Activated CD4-positive, alpha-beta T cell treated with anti-CD3 and anti-CD28 coated beads, Interleukin-2, amount 50 U/mL, for 1 hour (primary cell): ENCODE results near the gene OOSP4B.
"Not testable (repeated sequence)": the region's sequence is repeated elsewhere in the genome, so short reads cannot be mapped to it uniquely, and the experiment has no call there.

Source experiments
- DNase-seq: peaks from one replicate; pipeline ENCODE4 v3.0.0-alpha.2; 2020

Gene OOSP4B

GRCh38 chr11:60016881-60017280, at the start of gene OOSP4B:
Gene OOSP4B (plus strand): TSS chr11:60017181.
- no peak for DNase-seq

DNA sequence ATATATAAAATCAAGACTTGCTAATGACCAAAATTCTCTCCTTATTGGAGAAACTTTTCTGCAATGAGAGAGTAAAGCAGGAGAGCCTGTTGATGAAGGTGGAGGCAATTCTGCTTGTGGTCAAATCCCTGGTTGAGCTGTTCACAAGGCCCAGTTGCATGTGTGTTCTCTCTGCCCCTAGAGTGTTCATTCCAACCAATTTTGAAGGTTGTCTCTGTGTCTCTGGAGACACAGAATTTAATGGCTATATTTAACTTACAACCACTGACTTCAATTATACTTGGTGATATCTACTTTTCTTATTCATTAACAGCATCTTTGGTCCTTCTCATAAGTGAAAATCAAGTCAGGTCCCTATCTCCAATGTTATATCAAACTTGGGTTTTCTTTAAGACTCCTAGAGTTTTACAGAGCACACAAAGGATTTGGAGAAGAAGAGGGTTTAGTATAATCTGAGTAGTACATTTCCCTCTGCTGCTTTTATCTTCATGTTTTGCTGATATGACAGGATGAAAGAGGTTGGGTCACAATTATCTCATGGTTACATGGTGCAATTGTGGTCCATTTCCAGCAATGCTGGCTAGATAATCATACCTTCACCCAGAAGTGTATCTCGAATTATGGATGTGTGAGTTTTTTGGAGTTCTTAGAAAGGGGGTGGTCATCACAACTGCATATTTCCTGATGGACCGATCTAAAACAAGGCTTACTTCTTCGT, 49.1 kb upstream of the OOSP4B start:
- no peak for DNase-seq

DNA sequence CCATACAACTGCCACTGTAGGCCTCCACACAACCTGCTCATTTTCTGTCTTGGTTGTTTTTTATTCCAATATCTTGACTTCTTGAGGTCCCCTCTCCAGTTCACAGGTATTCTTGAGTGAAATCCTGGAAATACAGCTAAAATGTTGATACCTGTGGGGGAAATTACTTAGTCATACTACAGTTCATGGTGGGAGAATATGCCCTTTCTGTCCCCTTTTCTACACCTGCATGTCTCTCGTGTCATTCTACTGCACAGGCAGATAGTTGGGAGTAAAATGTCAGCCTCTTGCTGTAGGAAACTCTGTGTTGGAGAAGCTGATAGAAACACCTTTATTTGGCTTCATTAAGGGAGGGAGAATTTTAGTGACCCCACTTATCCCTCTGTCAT, 48.6 kb upstream of the OOSP4B start:
- no peak for DNase-seq

GRCh38 chr11:59973097-59973496, 43.9 kb upstream of the OOSP4B start:
- DNase-seq, result no peak

DNA sequence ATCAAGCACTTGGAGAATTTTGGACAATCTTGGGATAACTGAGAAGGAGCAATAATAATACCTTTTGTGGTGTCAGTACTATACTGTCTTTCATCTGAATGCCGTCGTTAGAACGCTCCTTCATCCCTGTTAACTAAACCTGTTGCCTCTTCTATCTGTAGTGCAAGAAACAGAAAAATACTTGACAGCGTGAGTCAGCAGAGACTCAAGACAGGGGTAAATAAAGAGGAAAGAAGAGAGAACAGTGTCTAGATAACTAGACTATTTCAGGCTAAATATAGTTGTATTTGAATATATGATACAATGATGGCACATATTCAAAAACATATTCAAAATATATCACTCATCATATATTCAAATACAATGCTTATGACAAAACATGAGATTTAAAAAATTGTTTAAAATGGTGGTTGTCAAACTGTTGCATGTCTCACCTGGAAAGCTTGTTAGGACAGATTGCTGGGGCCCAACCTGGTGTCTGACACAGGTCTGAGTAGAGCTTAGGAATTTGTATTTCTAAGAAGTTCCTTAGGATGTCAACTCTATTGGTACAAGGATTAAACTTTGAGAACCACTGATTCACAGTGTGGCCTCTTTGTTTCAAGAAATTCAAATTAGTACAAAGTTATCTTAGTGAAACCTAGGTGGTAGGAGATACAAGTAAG, 35.7 kb upstream of the OOSP4B start:
- no peak for DNase-seq

DNA sequence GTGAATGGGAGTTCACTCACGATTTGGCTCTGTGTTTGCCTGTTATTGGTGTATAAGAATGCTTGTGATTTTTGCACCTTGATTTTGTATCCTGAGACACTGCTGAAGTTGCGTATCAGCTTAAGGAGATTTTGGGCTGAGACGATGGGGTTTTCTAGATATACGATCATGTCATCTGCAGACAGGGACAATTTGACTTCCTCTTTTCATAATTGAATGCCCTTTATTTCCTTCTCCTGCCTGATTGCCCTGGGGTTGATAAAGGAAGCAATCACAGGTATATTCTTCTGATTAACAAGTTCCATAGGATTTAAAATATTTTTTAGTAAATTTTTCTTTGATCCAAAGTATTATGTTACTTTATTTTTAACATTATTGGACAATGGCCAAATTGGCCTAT, 34.9 kb upstream of the OOSP4B start:
- not testable (repeated sequence) for DNase-seq

DNA sequence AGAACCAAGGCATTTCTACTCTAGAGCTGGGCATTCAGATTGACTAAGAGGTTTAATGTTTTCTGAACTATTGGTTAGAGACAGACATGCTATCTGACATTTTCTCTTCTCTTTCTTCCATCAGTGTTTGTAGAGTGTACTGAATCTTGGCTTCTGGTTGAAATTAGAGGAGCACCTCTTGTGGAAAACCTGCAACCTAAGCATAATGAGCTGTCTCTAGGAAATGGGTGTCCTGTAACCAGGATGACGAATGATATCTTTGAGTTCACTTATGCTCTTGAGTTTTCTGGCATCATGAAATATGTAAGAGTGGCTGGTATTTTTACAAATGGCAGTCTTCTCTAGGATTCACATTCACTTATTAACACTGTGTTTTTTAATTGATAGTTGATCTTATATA, 33.8 kb upstream of the OOSP4B start:
- DNase-seq, result no peak

GRCh38 chr11:59984368-59984767, 32.6 kb upstream of the OOSP4B start:
- DNase-seq, result no peak

- no peak for DNase-seq
Measured at GRCh38 chr11:59990421-59990820, 26.6 kb upstream of the OOSP4B start.

DNA sequence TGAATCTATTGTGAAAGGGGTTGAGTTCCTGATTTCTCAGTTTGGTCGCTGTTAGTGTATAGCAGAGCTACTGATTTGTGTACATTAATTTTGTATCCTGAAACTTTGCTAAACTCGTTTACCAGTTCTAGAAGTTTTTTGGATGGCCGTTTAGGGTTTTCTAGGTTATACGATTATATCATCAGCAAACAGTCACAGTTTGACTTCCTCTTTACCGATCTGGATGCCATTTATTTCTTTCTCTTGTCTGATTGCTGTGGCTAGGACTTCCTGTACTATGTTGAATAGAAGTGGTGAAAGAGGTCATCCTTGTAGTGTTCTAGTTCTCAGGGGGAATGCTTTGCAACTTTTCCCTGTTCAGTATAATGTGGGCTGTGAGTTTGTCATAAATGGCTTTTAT, 24.6 kb upstream of the OOSP4B start:
- no peak for DNase-seq

GRCh38 chr11:59997800-59998199, 19.2 kb upstream of the OOSP4B start:
- no peak for DNase-seq

DNA sequence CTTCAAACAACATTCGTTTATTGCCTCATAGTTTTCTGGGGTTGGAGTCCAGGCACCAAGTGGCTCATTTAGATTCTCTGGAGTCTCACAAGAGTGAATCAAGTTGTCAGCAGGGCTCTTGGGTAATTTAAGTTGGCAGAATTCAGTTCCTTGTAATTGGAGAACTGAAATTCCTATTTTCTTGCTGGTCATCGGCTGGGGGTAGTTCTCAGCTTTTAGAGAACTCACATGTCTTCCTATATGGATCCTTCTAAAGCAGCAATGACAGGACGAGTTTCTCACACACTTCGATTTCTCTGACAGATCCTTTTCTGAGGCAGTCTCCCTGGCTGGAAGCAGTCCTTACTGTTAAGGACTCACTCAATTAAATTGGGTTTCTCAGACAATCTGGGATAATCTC, 17.3 kb upstream of the OOSP4B start:
- DNase-seq, result no peak

DNA sequence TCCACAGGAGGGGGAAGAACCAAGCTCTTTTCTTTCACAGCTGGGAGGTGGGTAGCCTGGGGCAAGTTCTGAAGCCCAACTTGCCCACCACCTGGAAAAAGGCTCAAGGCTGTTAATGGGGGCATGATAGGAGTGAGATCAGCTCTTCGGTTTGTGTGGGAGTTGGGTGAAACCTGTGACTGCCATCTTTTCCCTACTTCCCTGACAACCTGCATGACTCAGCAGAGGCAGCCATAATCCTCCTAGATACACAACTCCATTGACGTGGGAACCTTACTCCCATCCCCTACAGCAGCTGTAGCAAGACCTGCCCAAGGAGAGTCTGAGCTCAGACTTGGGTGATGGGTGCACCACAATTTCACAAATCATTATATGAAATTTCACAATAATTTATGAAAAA, 13.3 kb upstream of the OOSP4B start:
- no peak for DNase-seq

DNA sequence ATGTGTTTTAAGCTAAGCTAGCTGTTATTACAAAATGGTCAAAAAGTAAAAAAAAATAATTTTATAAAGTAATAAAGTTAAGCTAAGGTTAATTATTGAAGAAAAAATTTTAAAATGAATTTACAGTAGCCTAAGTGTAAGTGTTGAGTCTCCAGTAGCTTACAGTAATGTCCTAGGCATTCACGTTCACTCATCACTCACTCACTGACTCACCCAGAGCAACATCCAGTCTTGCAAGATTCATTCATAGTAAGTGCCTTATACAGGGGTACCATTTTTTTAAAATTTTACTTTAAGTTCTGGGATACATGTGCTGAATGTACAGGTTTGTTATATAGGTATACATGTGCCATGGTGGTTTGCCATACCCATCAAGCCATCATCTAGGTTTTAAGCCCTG, 11.6 kb upstream of the OOSP4B start:
- DNase-seq, result no peak

- no peak for DNase-seq
Measured at GRCh38 chr11:60018058-60018457, 1.1 kb downstream of the OOSP4B start.

GRCh38 chr11:60020376-60020775, 3.4 kb downstream of the OOSP4B start:
- not testable (repeated sequence) for DNase-seq

- no peak for DNase-seq
Measured at GRCh38 chr11:60029015-60029632, 12.1 kb downstream of the OOSP4B start.

- no peak for DNase-seq
Measured at GRCh38 chr11:60040109-60040508, 23.1 kb downstream of the OOSP4B start, which contains the start of gene OOSP2. Gene OOSP2 (plus strand): TSS chr11:60040409. CDS start chr11:60040460, 51 bp downstream.

DNA sequence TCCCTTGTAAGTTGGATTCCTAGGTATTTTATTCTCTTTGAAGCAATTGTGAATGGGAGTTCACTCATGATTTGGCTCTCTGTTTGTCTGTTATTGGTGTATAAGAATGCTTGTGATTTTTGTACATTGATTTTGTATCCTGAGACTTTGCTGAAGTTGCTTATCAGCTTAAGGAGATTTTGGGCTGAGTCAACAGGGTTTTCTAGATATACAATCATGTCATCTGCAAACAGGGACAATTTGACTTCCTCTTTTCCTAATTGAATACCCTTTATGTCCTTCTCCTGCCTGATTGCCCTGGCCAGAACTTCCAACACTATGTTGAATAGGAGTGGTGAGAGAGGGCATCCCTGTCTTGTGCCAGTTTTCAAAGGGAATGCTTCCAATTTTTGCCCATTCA, 33.4 kb downstream of the OOSP4B start:
- not testable (repeated sequence) for DNase-seq

DNA sequence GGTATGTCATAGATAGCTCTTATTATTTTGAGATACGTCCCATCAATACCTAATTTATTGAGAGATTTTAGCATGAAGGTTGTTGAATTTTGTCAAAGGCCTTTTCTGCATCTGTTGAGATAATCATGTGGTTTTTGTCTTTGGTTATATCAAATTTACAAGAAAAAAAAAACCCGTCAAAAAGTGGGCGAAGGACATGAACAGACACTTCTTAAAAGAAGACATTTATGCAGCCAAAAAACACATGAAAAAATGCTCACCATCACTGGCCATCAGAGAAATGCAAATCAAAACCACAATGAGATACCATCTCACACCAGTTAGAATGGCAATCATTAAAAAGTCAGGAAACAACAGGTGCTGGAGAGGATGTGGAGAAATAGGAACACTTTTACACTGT, 33.9 kb downstream of the OOSP4B start:
- not testable (repeated sequence) for DNase-seq

DNA sequence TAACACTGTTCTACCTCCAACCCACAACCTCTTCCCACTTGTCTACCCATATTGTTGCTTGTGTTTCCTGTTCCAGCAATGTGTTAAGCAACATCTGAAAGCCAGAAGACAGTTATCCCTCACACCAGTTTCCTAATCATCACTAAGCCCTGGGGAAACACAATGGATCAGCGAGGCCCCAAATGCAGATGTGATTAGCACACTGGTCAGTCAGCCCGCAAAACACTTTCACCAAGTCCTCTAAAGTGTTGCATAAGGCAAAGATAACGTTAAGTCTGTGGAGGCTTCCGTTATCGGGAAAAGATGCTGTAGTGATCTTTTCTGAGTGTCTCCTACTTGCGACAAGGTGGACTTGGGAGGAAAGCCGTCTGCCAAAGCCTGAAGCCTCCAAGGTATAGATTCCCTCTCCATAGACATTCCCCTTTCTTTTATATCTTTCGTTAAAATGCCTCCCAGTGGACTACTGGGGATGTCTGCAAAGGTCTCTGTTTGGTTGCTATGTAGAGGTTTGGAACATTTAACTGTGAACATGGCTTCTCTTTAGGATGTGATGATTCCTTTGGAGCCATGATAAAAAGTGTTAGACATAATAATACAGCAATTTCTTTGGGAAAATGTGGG, 39.5 kb downstream of the OOSP4B start, which contains the start of gene MS4A3:
MS4A3 (plus strand) TSS at position 317 of the 621 bp plus-strand sequence. CDS start 4,496 bp downstream, outside the sequence.
- no peak for DNase-seq

DNA sequence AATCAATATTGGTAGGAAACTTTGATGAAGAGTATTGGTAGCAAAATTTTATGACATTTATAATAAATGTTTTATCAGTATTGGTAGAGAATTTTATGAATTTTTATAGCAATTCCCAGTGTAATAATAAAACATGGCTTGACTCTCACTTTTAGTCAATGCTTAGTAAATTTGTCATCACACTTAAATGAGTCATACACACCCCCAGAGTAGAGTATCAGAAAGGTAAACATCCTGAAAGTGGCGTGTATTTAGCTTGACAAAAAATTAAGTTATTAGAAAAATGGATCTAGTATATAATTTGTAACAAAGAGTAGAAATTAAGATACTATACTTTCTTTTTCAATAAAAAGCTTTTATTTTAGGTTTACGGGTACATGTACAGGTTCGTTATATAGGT, 42.1 kb downstream of the OOSP4B start:
- no peak for DNase-seq

- DNase-seq, result no peak
Measured at GRCh38 chr11:60059521-60060240, 42.7 kb downstream of the OOSP4B start.
